SU-DHL-6 (cell line): ENCODE results near the gene KLHL25.

Source experiments
- EZH2phosphoT487 ChIP-seq: fragments of 200-600 bp; sonication (generic), shearing (Covaris generic); conservative IDR thresholded peaks from 2 replicates; pipeline ENCODE4 v1.6.1; 2018; ENCODE audit warnings: mild to moderate bottlenecking, antibody characterized with exemption, low read length, moderate library complexity, mixed read lengths
- TF ChIP-seq, protein P1 (sequence below): fragments of 200-600 bp; sonication (generic); IDR thresholded peaks from one replicate; pipeline ENCODE4 v1.5.1; 2017; ENCODE audit warnings: antibody characterized with exemption, mild to moderate bottlenecking, low read length, moderate library complexity; ENCODE audit not compliant: insufficient read depth, poor library complexity, severe bottlenecking

DNA sequence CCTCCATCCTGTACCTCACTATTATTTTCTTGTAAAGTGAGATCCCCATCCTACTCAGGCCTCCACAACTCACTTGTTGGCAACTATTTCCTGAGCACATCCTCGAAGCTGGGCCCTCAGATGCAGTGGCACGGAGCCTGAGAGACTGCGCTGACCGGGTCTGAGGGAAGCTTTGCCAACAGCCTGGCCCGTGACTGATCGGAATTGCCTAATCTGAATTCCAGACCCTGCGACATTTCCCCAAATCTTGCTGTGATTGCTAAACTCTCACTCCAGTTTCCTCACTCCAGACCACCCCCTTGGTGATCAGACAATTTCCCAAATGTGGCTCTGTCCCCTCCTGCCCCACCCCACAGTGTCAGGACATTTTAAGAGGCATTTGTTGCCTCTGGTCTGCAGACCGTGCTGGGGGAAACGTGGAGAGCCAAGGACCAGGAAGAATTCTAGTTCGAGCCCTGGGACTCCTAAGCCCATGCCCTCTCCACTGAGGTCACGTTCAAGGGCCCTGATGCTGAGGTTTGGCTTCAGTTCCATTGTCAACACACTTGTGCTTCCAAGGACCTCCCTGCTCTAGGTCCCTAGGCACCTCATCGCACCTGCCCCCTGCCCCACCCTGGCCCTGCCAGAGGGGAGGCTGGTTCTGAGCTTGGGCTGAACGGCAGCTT is 22.8 kb downstream of the KLHL25 start:
- TF ChIP-seq, protein P1, sequence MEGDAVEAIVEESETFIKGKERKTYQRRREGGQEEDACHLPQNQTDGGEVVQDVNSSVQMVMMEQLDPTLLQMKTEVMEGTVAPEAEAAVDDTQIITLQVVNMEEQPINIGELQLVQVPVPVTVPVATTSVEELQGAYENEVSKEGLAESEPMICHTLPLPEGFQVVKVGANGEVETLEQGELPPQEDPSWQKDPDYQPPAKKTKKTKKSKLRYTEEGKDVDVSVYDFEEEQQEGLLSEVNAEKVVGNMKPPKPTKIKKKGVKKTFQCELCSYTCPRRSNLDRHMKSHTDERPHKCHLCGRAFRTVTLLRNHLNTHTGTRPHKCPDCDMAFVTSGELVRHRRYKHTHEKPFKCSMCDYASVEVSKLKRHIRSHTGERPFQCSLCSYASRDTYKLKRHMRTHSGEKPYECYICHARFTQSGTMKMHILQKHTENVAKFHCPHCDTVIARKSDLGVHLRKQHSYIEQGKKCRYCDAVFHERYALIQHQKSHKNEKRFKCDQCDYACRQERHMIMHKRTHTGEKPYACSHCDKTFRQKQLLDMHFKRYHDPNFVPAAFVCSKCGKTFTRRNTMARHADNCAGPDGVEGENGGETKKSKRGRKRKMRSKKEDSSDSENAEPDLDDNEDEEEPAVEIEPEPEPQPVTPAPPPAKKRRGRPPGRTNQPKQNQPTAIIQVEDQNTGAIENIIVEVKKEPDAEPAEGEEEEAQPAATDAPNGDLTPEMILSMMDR: no peak
- no peak for TF ChIP-seq EZH2phosphoT487
